GM18511 (cell line): ENCODE data around the gene SLFN5.
A peak's percentile ranks its signal among the peaks of the same experiment; 100 is the strongest.
"Not testable (repeated sequence)": the region's sequence is repeated elsewhere in the genome, so short reads cannot be mapped to it uniquely, and the experiment has no call there.

Experiments used
- ATAC-seq: cut with Tn5 transposase; IDR thresholded peaks from one replicate; pipeline ENCODE4 v1.9.1; 2021; ENCODE audit warnings: mild to moderate bottlenecking, moderate library complexity; ENCODE audit not compliant: unreplicated experiment

SLFN5 gene

DNA sequence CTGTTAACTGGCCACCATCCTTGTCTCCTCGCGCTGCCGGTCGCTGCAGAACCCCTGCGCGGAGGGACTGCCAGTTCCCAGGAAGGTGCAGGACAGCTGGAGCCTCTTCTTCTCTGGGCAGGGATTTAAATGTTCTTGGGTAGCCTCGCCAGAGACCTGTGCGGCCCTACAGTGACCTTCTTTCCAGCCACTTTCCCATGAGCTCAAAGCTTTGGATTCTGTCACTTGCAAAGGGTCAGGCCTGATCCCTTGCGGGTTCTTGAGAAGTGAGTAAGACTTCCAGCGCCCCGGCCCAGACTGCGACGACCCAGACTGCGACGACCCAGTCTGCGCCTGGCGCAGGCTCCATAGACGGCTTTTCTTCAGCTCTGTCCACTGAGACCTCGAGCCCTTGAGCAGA lies 1.4 kb upstream of the SLFN5 start:
- no peak for ATAC-seq

- peak; percentile 66 for ATAC-seq
Observed at GRCh38 chr17:35242158-35242804, 591 bp upstream of the SLFN5 start.

DNA sequence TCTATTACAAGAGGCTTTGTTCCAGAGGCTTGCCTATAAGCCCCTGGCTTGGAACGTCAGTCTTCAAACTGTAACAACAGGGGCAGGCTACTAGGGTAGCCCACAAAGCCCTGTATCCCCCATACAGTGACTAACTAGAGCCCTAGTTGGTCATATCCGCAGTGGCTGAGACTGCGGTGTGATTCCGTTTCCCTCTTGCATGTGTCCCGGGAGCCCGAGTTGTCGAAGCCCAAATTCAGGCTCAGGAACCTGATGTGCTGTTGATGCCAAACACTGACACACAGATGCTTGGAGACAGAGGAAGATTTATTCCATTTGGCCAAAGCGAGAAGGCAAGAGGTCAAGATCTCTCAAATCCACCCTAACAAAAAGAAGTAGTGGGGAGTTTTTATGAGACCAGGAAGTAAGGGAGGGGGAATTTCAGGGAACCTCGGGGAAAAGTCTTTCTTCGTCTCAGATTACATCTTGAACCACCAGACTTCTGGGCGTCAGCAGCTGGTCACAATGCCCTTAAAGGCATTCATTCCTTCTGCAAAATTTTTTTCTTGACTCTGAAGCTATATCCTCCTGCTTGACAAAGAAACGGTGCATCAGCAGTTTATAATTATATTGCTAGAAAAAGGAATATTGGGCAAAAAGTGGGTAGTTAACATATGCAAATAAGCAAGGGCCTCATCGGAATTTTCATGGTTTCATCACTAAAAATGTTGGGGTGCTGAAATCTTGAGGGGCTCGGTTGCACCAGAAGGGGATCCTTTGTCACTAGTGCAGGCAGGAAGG lies 879 bp downstream of the SLFN5 start:
- ATAC-seq = no peak

- peak; percentile 47 for ATAC-seq
Observed at GRCh38 chr17:35244341-35245195, 1.7 kb downstream of the SLFN5 start.

GRCh38 chr17:35245196-35245486 lies 2.3 kb downstream of the SLFN5 start:
- ATAC-seq = no peak

GRCh38 chr17:35252651-35253050 lies 9.8 kb downstream of the SLFN5 start:
- ATAC-seq = no peak

DNA sequence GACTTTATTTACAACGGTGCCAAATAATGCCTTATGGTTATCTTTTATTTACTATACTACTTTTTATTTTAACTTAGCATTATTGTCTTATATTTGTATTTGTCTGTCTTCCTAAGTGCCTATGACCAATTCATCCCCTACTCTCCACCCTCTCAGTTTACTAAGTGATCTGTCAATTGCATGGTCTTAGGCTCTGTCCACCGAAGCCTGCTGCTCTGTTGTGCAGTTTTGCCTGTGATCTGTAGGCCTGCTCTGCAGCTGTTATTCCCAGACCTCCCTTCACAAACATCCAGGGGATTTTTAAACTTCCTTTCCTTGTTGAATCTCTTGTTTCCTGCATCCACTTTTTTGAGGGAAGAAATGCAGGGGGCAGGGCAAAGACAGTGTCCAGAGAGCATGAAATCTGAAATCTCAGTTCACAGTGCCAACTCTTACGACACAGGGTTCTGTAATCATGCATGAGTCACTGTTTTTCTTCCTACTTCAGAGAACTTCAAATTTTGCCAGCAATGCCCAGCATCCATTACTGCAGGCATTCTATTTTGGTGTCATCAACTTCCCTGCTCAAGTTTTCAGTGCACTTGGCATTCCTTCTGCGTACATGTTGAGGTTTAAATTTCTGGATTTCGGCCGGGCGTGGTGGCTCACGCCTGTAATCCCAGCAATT lies 11.4 kb downstream of the SLFN5 start:
- ATAC-seq = no peak

GRCh38 chr17:35255316-35255715 lies 12.4 kb downstream of the SLFN5 start:
- no peak for ATAC-seq

GRCh38 chr17:35256629-35257028 lies 13.8 kb downstream of the SLFN5 start:
- ATAC-seq = no peak

DNA sequence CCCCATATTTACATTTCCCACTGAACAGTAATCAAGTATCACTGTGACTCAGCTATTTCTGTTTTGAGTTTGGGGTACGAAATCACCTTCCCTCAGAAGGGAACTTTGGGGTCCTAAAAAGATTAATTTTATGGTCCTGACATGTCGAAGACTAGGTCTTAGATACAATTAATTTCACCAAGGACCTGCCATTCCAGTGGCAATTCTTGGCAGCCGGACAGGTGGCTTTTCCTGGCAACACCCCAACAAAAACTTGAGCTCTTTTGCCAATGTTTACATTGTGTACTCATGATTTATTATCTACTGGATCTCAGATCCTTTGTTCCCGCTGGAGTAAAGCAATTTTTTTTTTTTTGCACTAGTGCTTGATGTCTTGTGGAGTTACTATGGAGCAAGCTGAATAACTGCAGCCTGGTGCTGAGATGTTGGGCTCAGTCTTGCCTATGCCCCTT lies 14.4 kb downstream of the SLFN5 start:
- no peak for ATAC-seq

- ATAC-seq = no peak
Observed at GRCh38 chr17:35259001-35259400, 16.1 kb downstream of the SLFN5 start.

DNA sequence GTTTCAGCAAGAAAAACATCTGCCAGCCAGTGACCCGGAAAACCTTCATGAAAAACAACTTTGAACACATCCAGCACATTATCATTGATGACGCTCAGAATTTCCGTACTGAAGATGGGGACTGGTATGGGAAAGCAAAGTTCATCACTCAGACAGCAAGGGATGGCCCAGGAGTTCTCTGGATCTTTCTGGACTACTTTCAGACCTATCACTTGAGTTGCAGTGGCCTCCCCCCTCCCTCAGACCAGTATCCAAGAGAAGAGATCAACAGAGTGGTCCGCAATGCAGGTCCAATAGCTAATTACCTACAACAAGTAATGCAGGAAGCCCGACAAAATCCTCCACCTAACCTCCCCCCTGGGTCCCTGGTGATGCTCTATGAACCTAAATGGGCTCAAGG lies 22.2 kb downstream of the SLFN5 start:
- no peak for ATAC-seq

DNA sequence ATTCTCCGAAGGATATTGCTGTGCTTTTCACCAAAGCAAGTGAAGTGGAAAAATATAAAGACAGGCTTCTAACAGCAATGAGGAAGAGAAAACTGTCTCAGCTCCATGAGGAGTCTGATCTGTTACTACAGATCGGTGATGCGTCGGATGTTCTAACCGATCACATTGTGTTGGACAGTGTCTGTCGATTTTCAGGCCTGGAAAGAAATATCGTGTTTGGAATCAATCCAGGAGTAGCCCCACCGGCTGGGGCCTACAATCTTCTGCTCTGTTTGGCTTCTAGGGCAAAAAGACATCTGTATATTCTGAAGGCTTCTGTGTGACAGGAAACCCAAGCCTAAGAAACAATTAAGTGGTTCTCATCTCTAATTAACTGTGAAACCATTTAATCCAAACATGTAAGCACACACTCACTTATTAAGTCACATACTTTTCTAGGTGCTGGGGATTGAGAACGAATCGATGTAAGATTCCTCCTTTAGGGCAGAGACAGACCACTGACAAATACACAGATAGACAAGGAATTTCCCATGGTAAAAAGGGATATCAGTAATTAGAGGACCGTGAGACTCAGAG lies 22.8 kb downstream of the SLFN5 start:
- no peak for ATAC-seq

GRCh38 chr17:35274167-35275066 lies 31.5 kb downstream of the SLFN5 start:
- not testable (repeated sequence) for ATAC-seq

DNA sequence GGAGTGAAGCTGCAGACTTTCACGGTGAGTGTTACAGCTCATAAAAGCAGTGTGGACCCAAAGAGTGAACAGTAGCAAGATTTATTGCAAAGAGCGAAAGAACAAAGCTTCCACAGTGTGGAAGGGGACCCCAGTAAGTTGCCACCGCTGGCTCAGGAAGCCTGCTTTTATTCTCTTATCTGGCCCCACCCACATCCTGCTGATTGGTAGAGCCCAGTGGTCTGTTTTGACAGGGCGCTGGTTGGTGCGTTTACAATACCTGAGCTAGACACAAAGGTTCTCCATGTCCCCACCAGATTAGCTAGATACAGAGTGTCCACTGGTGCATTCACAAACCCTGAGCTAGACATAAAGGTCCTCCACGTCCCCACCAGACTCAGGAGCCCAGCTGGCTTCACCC lies 35.6 kb downstream of the SLFN5 start:
- ATAC-seq = not testable (repeated sequence)

DNA sequence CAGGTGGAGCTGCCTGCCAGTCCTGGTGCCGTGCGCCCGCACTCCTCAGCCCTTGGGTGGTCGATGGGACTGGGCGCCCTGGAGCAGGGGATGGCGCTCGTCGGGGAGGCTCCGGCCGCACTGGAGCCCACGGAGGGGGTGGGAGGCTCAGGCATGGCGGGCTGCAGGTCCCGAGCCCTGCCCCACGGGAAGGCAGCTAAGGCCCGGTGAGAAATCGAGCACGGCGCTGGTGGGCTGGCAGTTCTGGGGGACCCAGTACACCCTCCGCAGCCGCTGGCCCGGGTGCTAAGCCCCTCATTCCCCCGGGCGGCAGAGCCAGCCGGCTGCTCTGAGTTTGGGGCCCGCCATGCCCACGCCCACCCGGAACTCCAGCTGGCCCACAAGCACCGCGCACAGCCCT lies 36.0 kb downstream of the SLFN5 start:
- not testable (repeated sequence) for ATAC-seq

DNA sequence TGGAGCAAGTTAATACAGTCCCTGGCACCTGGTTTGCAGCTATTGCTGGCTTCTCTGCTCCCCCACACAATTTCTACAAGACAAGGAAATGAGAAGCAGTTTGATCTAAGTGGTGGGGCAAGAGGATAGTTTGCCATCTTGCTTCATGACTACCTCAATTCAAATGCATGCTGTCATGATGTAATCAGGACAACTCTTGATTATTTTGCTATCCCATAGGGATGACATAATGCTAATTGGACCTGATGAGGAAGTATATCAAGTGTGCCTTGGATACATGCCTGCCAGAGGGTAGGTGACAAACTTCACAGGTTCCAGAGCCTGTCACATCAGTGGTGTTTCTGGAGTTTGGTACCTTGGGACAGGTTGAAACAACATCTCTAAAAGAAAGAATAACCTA lies 40.9 kb downstream of the SLFN5 start:
- no peak for ATAC-seq

DNA sequence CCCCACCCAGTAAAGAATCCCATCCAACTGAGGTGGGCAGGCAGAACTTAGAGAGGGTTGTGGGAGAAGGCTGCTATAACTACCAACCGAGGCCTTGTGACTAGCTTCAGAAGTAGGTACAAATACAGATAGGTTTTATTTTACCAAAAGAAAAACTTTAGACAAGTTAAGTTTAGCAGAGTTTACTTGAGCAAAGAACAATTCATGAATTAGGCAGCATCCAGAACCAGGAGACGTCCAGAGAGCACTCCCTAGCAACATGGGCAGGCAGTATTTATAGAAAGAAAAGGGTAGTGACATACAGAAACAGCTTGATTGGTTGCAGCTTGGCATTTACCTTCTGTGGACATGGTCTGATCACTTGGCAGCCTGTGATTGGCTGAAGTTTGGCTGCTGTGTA lies 42.1 kb downstream of the SLFN5 start:
- no peak for ATAC-seq

- ATAC-seq = peak; percentile 48
Observed at GRCh38 chr17:35286120-35286781, 43.4 kb downstream of the SLFN5 start.
